ENCODE data around the gene STPG1.

STPG1 gene

GRCh38 chr1:24341260-24341659 is 72.3 kb downstream of the STPG1 start:
- no peak for DNase-seq (ENCODE audit: low read depth)

GRCh38 chr1:24340770-24341169 is 72.8 kb downstream of the STPG1 start:
- DNase-seq (ENCODE audit: low read depth), result no peak

- no peak for DNase-seq (ENCODE audit: low read depth)
Measured at GRCh38 chr1:24339996-24340395, 73.6 kb downstream of the STPG1 start.

- no peak for DNase-seq (ENCODE audit: low read depth)
Measured at GRCh38 chr1:24338447-24338846, 75.1 kb downstream of the STPG1 start.

GRCh38 chr1:24337455-24337854 is 76.1 kb downstream of the STPG1 start:
- no peak for DNase-seq (ENCODE audit: low read depth)

- no peak for DNase-seq (ENCODE audit: low read depth)
Measured at GRCh38 chr1:24336075-24336474, 77.5 kb downstream of the STPG1 start.

- DNase-seq (ENCODE audit: low read depth), result no peak
Measured at GRCh38 chr1:24331961-24332673, 81.5 kb downstream of the STPG1 start.

- DNase-seq (ENCODE audit: low read depth), result no peak
Measured at GRCh38 chr1:24329797-24330543, 83.6 kb downstream of the STPG1 start.

- DNase-seq (ENCODE audit: low read depth), result no peak
Measured at GRCh38 chr1:24329331-24329730, 84.3 kb downstream of the STPG1 start.

GRCh38 chr1:24327891-24328290 is 85.7 kb downstream of the STPG1 start:
- no peak for DNase-seq (ENCODE audit: low read depth)

GRCh38 chr1:24327486-24327885 is 86.1 kb downstream of the STPG1 start:
- no peak for DNase-seq (ENCODE audit: low read depth)

GRCh38 chr1:24325587-24326449 is 87.8 kb downstream of the STPG1 start:
- no peak for DNase-seq (ENCODE audit: low read depth)

- DNase-seq (ENCODE audit: low read depth), result no peak
Measured at GRCh38 chr1:24324903-24325302, 88.7 kb downstream of the STPG1 start.

GRCh38 chr1:24323281-24323680 is 90.3 kb downstream of the STPG1 start:
- DNase-seq (ENCODE audit: low read depth), result no peak

- DNase-seq (ENCODE audit: low read depth), result no peak
Measured at GRCh38 chr1:24322470-24323177, 91.0 kb downstream of the STPG1 start.

GRCh38 chr1:24321697-24322469 is 91.7 kb downstream of the STPG1 start:
- peak; percentile 15 for DNase-seq (ENCODE audit: low read depth)

GRCh38 chr1:24321126-24321525 is 92.5 kb downstream of the STPG1 start:
- DNase-seq (ENCODE audit: low read depth), result no peak

GRCh38 chr1:24319962-24320361 is 93.6 kb downstream of the STPG1 start:
- DNase-seq (ENCODE audit: low read depth), result no peak

GRCh38 chr1:24319312-24319863 is 94.2 kb downstream of the STPG1 start, which contains the start of gene GRHL3:
Gene GRHL3 (plus strand): TSS chr1:24319357. CDS start chr1:24319552, 195 bp downstream.
- no peak for DNase-seq (ENCODE audit: low read depth)

- no peak for DNase-seq (ENCODE audit: low read depth)
Measured at GRCh38 chr1:24318615-24319311, 94.8 kb downstream of the STPG1 start.
